HL-60 (cell line): ENCODE data around the gene BANF2.

Source experiments
- CTCF ChIP-seq: IDR thresholded peaks from one replicate; pipeline ENCODE4 v1.5.1; 2011; ENCODE audit warnings: low read length, control low read depth, inconsistent platforms; ENCODE audit not compliant: insufficient read depth
- POLR2AphosphoS5 ChIP-seq: IDR thresholded peaks from 2 replicates; pipeline ENCODE4 v1.6.1; 2012; ENCODE audit warnings: low read depth
- REST ChIP-seq: IDR thresholded peaks from 2 replicates; pipeline ENCODE4 v1.6.1; 2012; ENCODE audit warnings: low read depth; ENCODE audit not compliant: insufficient replicate concordance

GRCh38 chr20:17715075-17715474 is 15.3 kb downstream of the BANF2 start:
- TF ChIP-seq CTCF (no peak), POLR2AphosphoS5 (no peak), REST (no peak)
